PC-3 (cell line): ENCODE results near the gene CRACR2B.

Experiments
- CTCF ChIP-seq: fragments of 300-600 bp; sonication (generic); conservative IDR thresholded peaks from 2 replicates; pipeline ENCODE4 v1.5.1; 2017; ENCODE audit warnings: antibody characterized with exemption, low read depth, mild to moderate bottlenecking, low read length
- EZH2 ChIP-seq: fragments of 300-600 bp; sonication (generic); IDR thresholded peaks from one replicate; pipeline ENCODE4 v1.6.1; 2017; ENCODE audit warnings: antibody characterized with exemption, mild to moderate bottlenecking, low read length; ENCODE audit not compliant: unreplicated experiment
- EZH2phosphoT487 ChIP-seq: fragments of 300-600 bp; sonication (generic); IDR thresholded peaks from 2 replicates; pipeline ENCODE4 v1.6.1; 2018; ENCODE audit warnings: mild to moderate bottlenecking, antibody characterized with exemption, low read length, borderline replicate concordance

- no peak for TF ChIP-seq CTCF
- no peak for TF ChIP-seq EZH2
- TF ChIP-seq EZH2phosphoT487, result no peak
These were observed 31.8 kb upstream of the CRACR2B start for GRCh38 chr11:795634-796564.
